Muscle layer of colon (tissue), 2 donors: Measurements from ENCODE around the gene FCN1.

Experiments
- H3K27ac ChIP-seq: one replicate; pipeline ENCODE4 v1.7.0; 2013; ENCODE audit warnings: low read depth, mild to moderate bottlenecking, low read length, moderate library complexity
- H3K27me3 ChIP-seq, 2 donors: one replicate each; pipeline ENCODE4 v1.7.0; 2013; ENCODE audit warnings: low read length in 2 of 2, mild to moderate bottlenecking in 2 of 2; ENCODE audit not compliant: insufficient read depth in 2 of 2, control insufficient read depth in 1 of 2
- H3K36me3 ChIP-seq: one replicate; pipeline ENCODE4 v1.7.0; 2013; ENCODE audit warnings: mild to moderate bottlenecking, low read length; ENCODE audit not compliant: insufficient read depth
- H3K4me1 ChIP-seq: one replicate; pipeline ENCODE4 v1.7.0; 2013; ENCODE audit warnings: mild to moderate bottlenecking, low read length; ENCODE audit not compliant: insufficient read depth
- H3K4me3 ChIP-seq, 2 donors: one replicate each; pipeline ENCODE4 v1.7.0; 2013; ENCODE audit warnings: low read length in 2 of 2, low read depth in 1 of 2, mild to moderate bottlenecking in 1 of 2, moderate library complexity in 1 of 2
- H3K9ac ChIP-seq: one replicate; pipeline ENCODE4 v1.7.0; 2013; ENCODE audit warnings: low read length
- H3K9me3 ChIP-seq: one replicate; pipeline ENCODE4 v1.7.0; 2013; ENCODE audit warnings: mild to moderate bottlenecking, low read length
- donor health status: abdominal sarcoma.
- donor health status: Adenocarcinoma of cecum.

Gene FCN1

GRCh38 chr9:134884492-134884891, 33.2 kb downstream of the FCN1 start:
- Histone ChIP-seq H3K27ac (no peak overlapping the region), H3K4me1 (no peaks in the 10 kb centered on the region), H3K27me3 (peaks cover 0 to 4% of the 10 kb centered on the region in 2 donors), H3K9me3 (no peaks in the 10 kb centered on the region), H3K36me3 (no peaks in the 10 kb centered on the region), H3K4me3 (no peak overlapping the region), H3K9ac (no peak overlapping the region)

GRCh38 chr9:134883040-134883782, 34.5 kb downstream of the FCN1 start:
- Histone ChIP-seq H3K9ac (no peak overlapping the region), H3K27me3 (peaks cover 0 to 4% of the 10 kb centered on the region in 2 donors), H3K36me3 (no peaks in the 10 kb centered on the region), H3K9me3 (no peaks in the 10 kb centered on the region), H3K4me3 (no peak overlapping the region), H3K4me1 (no peaks in the 10 kb centered on the region), H3K27ac (no peak overlapping the region)

GRCh38 chr9:134882204-134882785, 35.4 kb downstream of the FCN1 start:
- Histone ChIP-seq H3K4me1 (no peaks in the 10 kb centered on the region), H3K27ac (no peak overlapping the region), H3K27me3 (peaks cover 0 to 4% of the 10 kb centered on the region in 2 donors), H3K9ac (no peak overlapping the region), H3K4me3 (no peak overlapping the region), H3K36me3 (no peaks in the 10 kb centered on the region), H3K9me3 (no peaks in the 10 kb centered on the region)

GRCh38 chr9:134881313-134881670, 36.4 kb downstream of the FCN1 start:
- Histone ChIP-seq H3K4me1 (no peaks in the 10 kb centered on the region), H3K4me3 (no peak overlapping the region), H3K36me3 (no peaks in the 10 kb centered on the region), H3K27me3 (peaks cover 0 to 4% of the 10 kb centered on the region in 2 donors), H3K9me3 (no peaks in the 10 kb centered on the region), H3K27ac (no peak overlapping the region), H3K9ac (no peak overlapping the region)

- H3K4me1 ChIP-seq = no peaks in the 10 kb centered on the region
- H3K36me3 ChIP-seq = no peaks in the 10 kb centered on the region
- peaks cover 0 to 4% of the 10 kb centered on the region in 2 donors for H3K27me3 ChIP-seq
- no peaks in the 10 kb centered on the region for H3K9me3 ChIP-seq
- no peak within 1 kb of the TSS for H3K9ac ChIP-seq
- H3K4me3 ChIP-seq = no peak within 1 kb of the TSS
- no peak within 1 kb of the TSS for H3K27ac ChIP-seq
These were observed 37.0 kb downstream of the FCN1 start, which contains the start of gene FCN2 for GRCh38 chr9:134880484-134881312. Gene FCN2, plus strand, starts transcription at chr9:134880810. Its CDS starts 12 bp downstream, at chr9:134880822.

- H3K27ac ChIP-seq = no peak overlapping the region
- H3K9me3 ChIP-seq = no peaks in the 10 kb centered on the region
- no peak overlapping the region for H3K9ac ChIP-seq
- no peaks in the 10 kb centered on the region for H3K36me3 ChIP-seq
- peaks cover 0 to 4% of the 10 kb centered on the region in 2 donors for H3K27me3 ChIP-seq
- H3K4me3 ChIP-seq = no peak overlapping the region
- H3K4me1 ChIP-seq = no peaks in the 10 kb centered on the region
These were observed 37.8 kb downstream of the FCN1 start for GRCh38 chr9:134879664-134880483.

GRCh38 chr9:134877541-134877940, 40.2 kb downstream of the FCN1 start:
- H3K36me3 ChIP-seq = no peaks in the 10 kb centered on the region
- H3K4me1 ChIP-seq = no peaks in the 10 kb centered on the region
- no peak overlapping the region for H3K27ac ChIP-seq
- H3K9ac ChIP-seq = no peak overlapping the region
- H3K27me3 ChIP-seq = peaks cover 0 to 4% of the 10 kb centered on the region in 2 donors
- no peaks in the 10 kb centered on the region for H3K9me3 ChIP-seq
- H3K4me3 ChIP-seq = no peak overlapping the region

GRCh38 chr9:134875371-134875770, 42.3 kb downstream of the FCN1 start:
- Histone ChIP-seq H3K4me3 (no peak overlapping the region), H3K9ac (no peak overlapping the region), H3K27me3 (peaks cover 0 to 2% of the 10 kb centered on the region in 2 donors), H3K4me1 (no peaks in the 10 kb centered on the region), H3K9me3 (no peaks in the 10 kb centered on the region), H3K27ac (no peak overlapping the region), H3K36me3 (no peaks in the 10 kb centered on the region)

- Histone ChIP-seq H3K9ac (no peak overlapping the region), H3K9me3 (no peaks in the 10 kb centered on the region), H3K4me1 (no peaks in the 10 kb centered on the region), H3K27ac (no peak overlapping the region), H3K36me3 (no peaks in the 10 kb centered on the region), H3K27me3 (peaks cover 0 to 7% of the 10 kb centered on the region in 2 donors), H3K4me3 (no peak overlapping the region)
These were observed 45.1 kb downstream of the FCN1 start for GRCh38 chr9:134872482-134873231.

GRCh38 chr9:134871697-134872340, 45.9 kb downstream of the FCN1 start:
- Histone ChIP-seq H3K36me3 (no peaks in the 10 kb centered on the region), H3K9me3 (no peaks in the 10 kb centered on the region), H3K27ac (no peak overlapping the region), H3K9ac (no peak overlapping the region), H3K4me3 (no peak overlapping the region), H3K27me3 (peaks cover 0 to 7% of the 10 kb centered on the region in 2 donors), H3K4me1 (no peaks in the 10 kb centered on the region)
